Measurements from ENCODE around the gene MAP4K2. TPM values are rescaled to one million over a fixed set of nuclear protein-coding genes. Genes with fewer than 3 reads are reported as not detected.
A peak's percentile ranks its signal among the peaks of the same experiment; 100 is the strongest.

MAP4K2 gene
- total and polyA plus RNA-seq, 2 of the 13 experiments (the other 11 are each of a cell fraction or from before 2014, with no cell fraction given): 8.3 to 17.6 TPM

GRCh38 chr11:64849598-64850356 lies 46.8 kb upstream of the MAP4K2 start:
- no peak overlapping the region for H3K27ac ChIP-seq (ENCODE audit: extremely low read length, insufficient read depth, low read length)
- TF ChIP-seq, protein P1, sequence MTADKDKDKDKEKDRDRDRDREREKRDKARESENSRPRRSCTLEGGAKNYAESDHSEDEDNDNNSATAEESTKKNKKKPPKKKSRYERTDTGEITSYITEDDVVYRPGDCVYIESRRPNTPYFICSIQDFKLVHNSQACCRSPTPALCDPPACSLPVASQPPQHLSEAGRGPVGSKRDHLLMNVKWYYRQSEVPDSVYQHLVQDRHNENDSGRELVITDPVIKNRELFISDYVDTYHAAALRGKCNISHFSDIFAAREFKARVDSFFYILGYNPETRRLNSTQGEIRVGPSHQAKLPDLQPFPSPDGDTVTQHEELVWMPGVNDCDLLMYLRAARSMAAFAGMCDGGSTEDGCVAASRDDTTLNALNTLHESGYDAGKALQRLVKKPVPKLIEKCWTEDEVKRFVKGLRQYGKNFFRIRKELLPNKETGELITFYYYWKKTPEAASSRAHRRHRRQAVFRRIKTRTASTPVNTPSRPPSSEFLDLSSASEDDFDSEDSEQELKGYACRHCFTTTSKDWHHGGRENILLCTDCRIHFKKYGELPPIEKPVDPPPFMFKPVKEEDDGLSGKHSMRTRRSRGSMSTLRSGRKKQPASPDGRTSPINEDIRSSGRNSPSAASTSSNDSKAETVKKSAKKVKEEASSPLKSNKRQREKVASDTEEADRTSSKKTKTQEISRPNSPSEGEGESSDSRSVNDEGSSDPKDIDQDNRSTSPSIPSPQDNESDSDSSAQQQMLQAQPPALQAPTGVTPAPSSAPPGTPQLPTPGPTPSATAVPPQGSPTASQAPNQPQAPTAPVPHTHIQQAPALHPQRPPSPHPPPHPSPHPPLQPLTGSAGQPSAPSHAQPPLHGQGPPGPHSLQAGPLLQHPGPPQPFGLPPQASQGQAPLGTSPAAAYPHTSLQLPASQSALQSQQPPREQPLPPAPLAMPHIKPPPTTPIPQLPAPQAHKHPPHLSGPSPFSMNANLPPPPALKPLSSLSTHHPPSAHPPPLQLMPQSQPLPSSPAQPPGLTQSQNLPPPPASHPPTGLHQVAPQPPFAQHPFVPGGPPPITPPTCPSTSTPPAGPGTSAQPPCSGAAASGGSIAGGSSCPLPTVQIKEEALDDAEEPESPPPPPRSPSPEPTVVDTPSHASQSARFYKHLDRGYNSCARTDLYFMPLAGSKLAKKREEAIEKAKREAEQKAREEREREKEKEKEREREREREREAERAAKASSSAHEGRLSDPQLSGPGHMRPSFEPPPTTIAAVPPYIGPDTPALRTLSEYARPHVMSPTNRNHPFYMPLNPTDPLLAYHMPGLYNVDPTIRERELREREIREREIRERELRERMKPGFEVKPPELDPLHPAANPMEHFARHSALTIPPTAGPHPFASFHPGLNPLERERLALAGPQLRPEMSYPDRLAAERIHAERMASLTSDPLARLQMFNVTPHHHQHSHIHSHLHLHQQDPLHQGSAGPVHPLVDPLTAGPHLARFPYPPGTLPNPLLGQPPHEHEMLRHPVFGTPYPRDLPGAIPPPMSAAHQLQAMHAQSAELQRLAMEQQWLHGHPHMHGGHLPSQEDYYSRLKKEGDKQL (CRISPR knock-in tag; IDR thresholded peaks at IDR 0.05; ENCODE audit: low read depth): no peak
- no peak for TF ChIP-seq MAZ (IDR thresholded peaks at IDR 0.05; ENCODE audit: borderline replicate concordance, low read depth, low read length)
- TF ChIP-seq MAZ (CRISPR knock-in tag; IDR thresholded peaks at IDR 0.05; ENCODE audit: low read depth): 0 out of 2 replicates have a peak, but pooled peaks have one; percentile 8
- no peak for TF ChIP-seq NFIB (CRISPR knock-in tag; IDR thresholded peaks at IDR 0.05; ENCODE audit: borderline replicate concordance)
- TF ChIP-seq SRF (IDR thresholded peaks at IDR 0.05; ENCODE audit: low read depth, low read length): no peak
- no peak for TF ChIP-seq MBNL3 (CRISPR knock-in tag; conservative IDR thresholded peaks at IDR 0.05)
- peak; percentile 35; the same call in 1 of the 2 replicates for TF ChIP-seq CEBPG (CRISPR knock-in tag; IDR thresholded peaks at IDR 0.05)
- TF ChIP-seq, protein P2, sequence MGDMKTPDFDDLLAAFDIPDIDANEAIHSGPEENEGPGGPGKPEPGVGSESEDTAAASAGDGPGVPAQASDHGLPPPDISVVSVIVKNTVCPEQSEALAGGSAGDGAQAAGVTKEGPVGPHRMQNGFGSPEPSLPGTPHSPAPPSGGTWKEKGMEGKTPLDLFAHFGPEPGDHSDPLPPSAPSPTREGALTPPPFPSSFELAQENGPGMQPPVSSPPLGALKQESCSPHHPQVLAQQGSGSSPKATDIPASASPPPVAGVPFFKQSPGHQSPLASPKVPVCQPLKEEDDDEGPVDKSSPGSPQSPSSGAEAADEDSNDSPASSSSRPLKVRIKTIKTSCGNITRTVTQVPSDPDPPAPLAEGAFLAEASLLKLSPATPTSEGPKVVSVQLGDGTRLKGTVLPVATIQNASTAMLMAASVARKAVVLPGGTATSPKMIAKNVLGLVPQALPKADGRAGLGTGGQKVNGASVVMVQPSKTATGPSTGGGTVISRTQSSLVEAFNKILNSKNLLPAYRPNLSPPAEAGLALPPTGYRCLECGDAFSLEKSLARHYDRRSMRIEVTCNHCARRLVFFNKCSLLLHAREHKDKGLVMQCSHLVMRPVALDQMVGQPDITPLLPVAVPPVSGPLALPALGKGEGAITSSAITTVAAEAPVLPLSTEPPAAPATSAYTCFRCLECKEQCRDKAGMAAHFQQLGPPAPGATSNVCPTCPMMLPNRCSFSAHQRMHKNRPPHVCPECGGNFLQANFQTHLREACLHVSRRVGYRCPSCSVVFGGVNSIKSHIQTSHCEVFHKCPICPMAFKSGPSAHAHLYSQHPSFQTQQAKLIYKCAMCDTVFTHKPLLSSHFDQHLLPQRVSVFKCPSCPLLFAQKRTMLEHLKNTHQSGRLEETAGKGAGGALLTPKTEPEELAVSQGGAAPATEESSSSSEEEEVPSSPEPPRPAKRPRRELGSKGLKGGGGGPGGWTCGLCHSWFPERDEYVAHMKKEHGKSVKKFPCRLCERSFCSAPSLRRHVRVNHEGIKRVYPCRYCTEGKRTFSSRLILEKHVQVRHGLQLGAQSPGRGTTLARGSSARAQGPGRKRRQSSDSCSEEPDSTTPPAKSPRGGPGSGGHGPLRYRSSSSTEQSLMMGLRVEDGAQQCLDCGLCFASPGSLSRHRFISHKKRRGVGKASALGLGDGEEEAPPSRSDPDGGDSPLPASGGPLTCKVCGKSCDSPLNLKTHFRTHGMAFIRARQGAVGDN (CRISPR knock-in tag; IDR thresholded peaks at IDR 0.05): no peak
- TF ChIP-seq ZBTB33 (CRISPR knock-in tag; IDR thresholded peaks at IDR 0.05): peak; percentile 30; the same call in 1 of the 2 replicates

More at GRCh38 chr11:64849598-64850356, 46.8 kb upstream of the MAP4K2 start:
- no peak overlapping the region for H2AFZ ChIP-seq (ENCODE audit: low read length)
- POLR2A ChIA-PET: interaction anchor here (0.8 to 4.7 kb wide), 11 partner anchors 20 to 267 kb away, joined by 3 to 30 read pairs (median 6); partner anchors contain the start of genes EHD1, GPHA2, SF1 and ZNHIT2
- H3K9me3 ChIP-seq (ENCODE audit: low read length): no peaks in the 10 kb centered on the region
- intact Hi-C loops (cut with micrococcal nuclease; ENCODE audit: unreplicated experiment): loop anchor here (5.0 to 10.0 kb wide), 3 partner anchors 47 to 148 kb away; partner anchors contain the start of genes BATF2 and MAP4K2
- H3K4me2 ChIP-seq (ENCODE audit: low read depth, low read length): no peak overlapping the region
- BruUV-seq (replicated peaks): no TSS peak
- FAIRE-seq (no peak), ATAC-seq (no peak), DNase-seq (ENCODE audit: low spot score) (no peak)
- in situ Hi-C loops (cut with HindIII; ENCODE audit: extremely low pct_ligation_motif_present, low pct_unique_long_range_greater_than_20kb): loop anchor here (5.0 kb wide), 1 partner anchor 43 kb away; no protein-coding TSS in a partner anchor
- H3K4me1 ChIP-seq (ENCODE audit: insufficient read depth, low read length): peaks cover 62% of the 10 kb centered on the region
- no peaks in the 10 kb centered on the region for H4K20me1 ChIP-seq (ENCODE audit: insufficient read depth, low read length)
- peaks cover 3 to 5% of the 10 kb centered on the region in 2 experiments; a peak in 3 of 5 replicates for H3K36me3 ChIP-seq (replicated peaks in 1 of 2; ENCODE audit: control insufficient read depth in 1 of 2, insufficient read depth in 2 of 2, low read length in 2 of 2)
- CTCF ChIA-PET (ENCODE audit: low intra/inter-chr PET ratio, low total read pairs): interaction anchor here (1.3 to 4.5 kb wide), 2 partner anchors 44 to 62 kb away, joined by 3 to 72 read pairs; no protein-coding TSS in a partner anchor
- H3K4me3 ChIP-seq (replicated peaks in 1 of 3; ENCODE audit: insufficient read depth in 1 of 3, low read depth in 2 of 3, low read length in 3 of 3): no peak overlapping the region
- H3K9ac ChIP-seq (ENCODE audit: insufficient read depth, low read depth, low read length): no peak overlapping the region
- WGBS (ENCODE audit: low lambda C conversion rate): 89% methylated on average over 14 of the region's 19 CpGs
- no peaks in the 10 kb centered on the region for H3K27me3 ChIP-seq (ENCODE audit: control insufficient read depth in 1 of 2, insufficient read depth in 2 of 2, low read length in 2 of 2)
- H3K79me2 ChIP-seq (ENCODE audit: insufficient read depth, low read length): no peaks in the 10 kb centered on the region
